NOMO-1 (cell line): ENCODE measurements around the gene JAKMIP1.
"Not testable (repeated sequence)": the region's sequence is repeated elsewhere in the genome, so short reads cannot be mapped to it uniquely, and the experiment has no call there.

Source experiments
- DNase-seq, 2 experiments: peaks; one replicate each; lab custom pipeline; 2025; ENCODE audit not compliant: unreplicated experiment in 2 of 2; lab: John Stamatoyannopoulos, UW

Gene JAKMIP1

DNA sequence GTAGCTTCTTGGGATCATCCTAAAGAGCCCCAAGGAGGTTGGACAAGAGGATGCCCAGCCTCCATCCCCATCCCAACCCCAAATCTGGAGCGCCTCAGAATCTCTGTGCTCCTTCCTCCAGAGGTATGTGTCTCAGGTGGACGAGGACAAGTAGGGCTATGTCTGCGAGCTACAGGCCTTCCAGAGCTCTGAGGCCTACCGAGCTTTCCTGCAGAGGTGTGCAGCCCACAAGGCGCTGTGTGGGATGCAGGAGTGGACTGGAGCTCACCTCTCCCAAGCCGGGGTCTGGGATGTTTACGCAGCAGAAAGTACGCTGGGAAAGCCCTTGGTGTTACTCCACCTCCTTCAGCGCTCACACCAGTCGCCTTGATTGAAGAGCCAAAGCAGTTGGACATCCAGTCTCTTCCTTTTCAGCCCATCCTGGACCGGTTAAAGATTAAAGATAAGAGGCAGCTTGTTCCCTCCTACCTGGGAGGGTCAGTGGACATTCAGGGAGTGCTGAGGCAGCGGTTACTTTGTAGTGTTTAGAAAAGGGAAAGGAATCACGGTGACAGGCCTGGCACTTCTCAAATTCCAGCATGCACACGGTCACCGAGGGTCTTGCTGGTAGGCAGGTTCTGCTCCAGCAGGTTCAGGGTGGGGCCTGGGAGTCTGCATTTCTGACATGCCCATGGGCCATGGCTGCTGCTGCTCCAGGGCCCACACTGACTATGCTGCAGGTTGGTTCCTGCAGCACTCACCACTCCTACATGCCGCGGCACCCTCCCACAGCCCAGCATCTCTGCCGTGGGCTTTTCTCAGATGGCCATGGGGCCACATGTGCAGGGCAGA lies 29.5 kb upstream of the JAKMIP1 start:
- DNase-seq = no peak

DNA sequence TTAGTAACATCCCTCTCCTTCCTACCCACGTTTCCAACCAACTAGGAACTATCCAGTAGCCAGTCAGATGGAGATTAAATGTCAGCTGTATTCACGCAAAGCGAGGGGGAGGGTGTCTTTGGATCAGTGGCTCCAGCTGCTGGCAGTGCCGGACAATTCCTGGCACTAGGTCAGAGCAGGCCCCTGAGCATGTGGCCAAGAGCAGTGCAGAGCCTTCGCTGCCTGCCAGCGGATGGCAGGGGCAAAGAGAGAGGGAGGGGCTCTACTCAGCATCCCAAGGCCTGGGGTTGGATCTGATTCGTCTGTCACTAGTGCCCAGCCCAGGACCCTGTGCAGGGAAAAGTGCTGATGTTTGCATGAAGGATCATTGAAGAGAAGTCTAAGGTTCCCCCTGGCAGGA lies 28.7 kb upstream of the JAKMIP1 start:
- no peak for DNase-seq

DNA sequence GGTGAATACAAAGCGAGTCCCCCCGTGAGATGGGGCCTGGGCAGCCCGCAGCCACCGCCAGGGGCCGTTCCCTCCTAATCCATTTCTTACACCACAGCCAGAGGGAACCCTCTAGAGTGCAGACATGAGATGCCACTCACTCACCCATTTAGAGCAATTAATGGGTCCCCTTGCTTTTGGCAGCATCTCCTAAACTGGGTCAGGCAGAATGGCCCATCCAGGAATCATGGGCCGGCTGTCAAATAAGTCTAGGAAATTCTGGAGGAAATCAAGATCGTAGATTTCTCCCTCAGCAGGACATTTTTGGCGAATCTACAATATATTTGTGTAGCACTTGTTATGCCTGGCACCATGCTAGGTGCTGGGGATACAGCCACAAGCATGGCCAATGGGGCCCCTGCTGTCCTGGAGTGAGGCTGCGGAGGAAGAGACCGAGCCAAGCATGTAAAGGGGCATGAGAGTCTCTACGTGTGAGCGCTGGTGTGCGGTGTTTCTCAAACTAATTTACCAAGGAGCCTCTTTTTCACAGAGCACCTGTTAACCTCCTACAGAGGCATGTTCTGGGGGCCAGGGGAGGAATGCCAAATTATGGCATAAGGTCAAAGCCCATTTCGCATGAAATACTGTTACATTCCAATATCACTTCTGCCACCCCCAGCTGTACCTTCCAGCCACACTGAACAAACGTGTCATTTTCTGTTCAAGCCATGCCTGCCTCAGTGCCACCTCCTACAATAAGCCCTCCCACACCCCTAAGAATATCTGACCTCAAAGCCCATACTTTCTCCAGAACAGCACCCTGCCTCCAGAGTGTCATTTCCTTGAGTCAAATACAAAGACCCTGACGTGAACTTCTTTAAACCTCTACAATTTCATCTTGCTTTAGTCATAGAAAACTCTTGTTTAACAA lies 28.1 kb upstream of the JAKMIP1 start:
- DNase-seq = no peak

DNA sequence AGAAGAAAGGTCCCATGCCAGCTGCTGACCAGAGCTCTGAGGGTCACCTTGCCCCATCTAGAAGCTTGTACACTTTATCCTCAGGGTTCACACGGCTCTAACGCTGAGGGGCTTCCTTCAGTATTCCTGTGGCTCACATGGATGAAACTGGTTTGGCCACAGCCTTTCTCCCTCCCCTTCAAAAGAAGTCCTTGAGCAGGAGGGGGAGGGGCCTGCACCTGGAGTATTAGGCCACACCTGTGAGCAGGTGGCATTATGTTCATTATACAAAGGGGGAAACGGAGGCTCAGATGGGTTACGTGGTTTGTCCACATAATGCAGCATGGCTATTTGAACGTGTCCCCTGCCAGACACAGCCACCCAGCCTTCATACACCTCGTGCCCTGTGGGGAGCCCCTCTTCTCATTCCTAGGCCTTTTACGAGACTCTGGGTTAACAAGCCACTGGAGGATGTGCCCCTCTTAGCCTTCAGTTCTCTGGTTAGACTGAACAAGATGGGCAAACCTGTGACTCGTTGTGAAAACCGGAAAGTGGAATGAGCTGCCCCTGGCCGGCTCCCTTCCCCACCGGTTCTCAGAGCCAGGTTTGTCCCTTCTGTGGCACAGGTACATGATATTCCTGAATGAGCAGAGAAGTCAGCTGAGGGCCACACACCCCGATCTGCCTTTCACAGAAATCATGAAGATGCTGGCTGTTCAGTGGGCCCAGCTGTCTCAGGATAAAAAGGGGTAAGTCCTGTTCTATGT lies 27.2 kb upstream of the JAKMIP1 start:
- no peak for DNase-seq

DNA sequence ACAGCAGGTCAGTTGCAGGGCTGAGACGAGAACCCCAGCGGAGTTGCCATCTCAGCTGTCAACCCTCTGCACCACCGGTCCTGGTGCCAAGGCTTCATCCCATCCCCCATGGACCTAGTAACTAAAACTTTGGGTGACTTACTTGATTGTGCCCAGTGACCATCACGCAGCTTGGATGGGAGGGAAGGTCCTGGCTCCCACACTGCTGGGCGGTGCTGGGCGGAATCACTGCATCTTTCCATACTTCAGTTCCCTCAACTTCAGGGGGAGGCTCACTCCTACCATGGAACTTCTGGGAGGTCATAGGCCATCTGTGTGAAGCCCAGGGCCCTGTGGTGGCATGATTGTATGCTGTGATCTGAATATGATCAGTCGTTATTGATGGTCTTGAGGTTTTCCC lies 26.2 kb upstream of the JAKMIP1 start:
- DNase-seq = no peak

DNA sequence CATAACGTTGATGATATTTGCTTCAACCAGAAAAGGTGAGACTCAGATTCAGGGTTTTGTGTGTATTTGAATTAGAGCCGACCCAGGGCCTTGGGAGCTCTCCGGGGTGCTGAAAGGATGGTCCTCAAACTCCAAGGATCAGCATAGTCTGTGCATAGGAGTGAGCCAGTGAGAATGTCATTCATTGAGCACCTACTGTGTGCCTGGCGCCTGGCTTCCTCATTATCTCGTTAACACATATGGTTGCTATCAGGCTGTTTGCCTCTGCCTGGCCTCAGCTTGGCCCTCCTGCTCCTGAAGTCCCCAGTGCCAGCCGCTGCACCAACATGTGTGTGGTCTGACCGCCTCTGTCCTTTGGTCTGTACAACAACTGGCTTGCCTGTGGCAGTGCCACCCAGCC lies 25.1 kb upstream of the JAKMIP1 start:
- peak in 1 of 2 experiments; percentile 1 for DNase-seq

DNA sequence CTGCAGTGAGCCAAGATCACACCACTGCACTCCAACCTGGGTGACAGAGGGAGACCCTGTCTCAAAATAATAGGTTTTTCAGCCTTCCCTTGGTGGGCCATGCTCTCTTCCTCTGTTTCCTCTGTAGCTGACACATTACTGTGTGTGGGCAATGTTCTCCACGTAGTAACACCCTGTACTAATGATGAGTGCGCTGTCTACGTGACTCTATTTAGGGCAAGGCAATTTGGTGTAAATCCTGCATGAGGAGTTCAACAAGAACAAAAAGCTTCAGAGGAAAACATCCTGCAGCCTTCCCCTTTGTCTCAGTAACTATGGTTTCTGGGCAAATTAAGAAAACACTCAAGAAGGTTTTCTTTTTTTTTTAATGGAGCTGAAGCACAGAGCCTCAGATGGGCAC lies 24.4 kb upstream of the JAKMIP1 start:
- no peak for DNase-seq

DNA sequence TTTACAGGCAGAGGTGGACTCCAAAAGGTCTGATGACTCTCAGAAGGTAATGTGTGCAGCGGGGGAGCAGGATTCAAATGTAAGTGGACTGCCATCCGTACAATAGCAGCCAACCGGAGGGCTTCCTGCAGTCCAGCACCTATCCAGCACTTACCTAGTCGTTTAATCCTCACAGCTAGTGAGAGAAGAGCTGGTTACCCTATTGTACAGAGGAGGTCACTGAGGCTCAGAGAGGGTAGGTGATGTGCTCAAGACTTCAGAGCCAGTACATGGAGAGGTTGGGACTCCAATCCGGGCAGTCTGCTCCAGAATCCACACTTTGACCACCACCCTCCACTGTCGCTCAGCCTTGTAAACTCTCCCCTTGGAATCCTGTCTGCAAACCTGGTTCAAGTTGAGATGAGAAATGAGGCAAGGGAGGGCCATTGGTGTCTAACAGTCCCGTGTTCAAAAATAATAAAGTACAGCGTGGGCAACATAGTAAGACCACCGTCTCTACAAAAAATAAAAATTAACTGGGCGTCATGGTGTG lies 22.5 kb upstream of the JAKMIP1 start:
- DNase-seq = no peak

DNA sequence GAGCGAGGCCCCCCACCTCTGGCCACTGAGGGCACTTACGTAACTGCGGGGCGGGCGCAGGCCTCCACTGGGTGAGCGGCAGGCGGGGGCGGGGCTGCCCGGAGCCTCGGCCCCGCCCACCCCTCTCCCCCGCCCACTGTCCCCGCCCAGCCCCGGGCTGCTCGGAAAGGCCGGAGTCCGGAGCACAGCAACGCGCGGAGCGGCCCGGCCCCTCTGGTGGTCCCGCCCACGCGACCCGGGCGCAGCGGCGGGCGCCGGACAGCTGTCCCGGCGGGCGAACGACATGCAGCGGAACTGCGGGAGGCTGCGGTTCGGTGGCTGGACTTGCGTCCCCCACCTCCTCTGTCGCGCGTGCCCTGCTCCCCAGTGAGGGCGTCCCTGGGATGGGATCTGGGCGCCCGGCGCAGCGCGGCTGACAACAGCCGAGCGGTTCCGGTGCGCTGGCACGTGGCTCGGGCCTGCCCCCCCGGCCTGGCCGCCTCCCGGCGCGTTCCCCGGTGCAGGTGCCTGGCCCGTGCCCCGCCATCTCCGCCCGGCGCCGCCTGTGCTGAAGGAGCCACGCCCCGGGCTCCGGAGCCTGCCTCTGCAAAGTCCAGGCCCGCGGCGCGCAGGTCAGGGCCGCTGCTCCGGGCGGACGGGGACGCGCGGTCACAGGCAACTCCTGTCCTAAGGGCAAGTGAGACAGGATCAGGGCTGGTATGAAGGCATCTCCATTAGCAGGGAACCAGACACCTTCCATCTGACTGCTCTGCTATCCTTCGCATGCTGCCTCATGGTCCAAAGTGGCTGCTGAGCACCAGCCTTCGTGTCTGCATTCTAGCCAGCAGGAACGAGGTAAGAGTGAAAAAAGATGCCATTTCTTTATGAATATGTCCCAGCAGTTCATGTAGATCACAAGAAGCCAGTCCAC lies 21.8 kb upstream of the JAKMIP1 start:
- DNase-seq = no peak

DNA sequence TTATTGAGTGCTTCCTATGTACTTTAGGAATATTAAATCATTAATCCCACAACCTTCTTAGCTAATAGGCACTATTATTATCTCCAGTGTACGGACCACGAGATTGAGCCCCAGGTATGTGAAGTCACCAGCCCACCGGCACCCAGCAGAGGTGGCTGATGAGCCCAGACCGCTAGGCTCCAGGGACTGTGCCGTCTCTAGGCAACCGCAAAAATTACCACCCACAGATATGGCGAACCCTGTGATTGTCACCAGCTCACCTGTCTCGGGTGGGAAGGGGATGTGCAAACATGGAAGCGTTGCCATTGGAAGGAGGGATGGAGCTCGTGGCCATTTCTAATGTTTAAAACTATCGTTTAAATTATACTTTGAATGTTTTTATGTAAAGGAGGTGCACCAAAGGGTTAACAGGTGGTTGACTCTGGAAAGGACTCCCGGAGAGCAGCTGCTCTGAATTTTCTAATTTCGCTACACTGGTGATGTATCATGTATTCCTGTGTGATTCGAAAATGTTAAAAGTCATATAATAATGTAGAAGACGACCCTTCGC lies 21.0 kb upstream of the JAKMIP1 start:
- DNase-seq = no peak

DNA sequence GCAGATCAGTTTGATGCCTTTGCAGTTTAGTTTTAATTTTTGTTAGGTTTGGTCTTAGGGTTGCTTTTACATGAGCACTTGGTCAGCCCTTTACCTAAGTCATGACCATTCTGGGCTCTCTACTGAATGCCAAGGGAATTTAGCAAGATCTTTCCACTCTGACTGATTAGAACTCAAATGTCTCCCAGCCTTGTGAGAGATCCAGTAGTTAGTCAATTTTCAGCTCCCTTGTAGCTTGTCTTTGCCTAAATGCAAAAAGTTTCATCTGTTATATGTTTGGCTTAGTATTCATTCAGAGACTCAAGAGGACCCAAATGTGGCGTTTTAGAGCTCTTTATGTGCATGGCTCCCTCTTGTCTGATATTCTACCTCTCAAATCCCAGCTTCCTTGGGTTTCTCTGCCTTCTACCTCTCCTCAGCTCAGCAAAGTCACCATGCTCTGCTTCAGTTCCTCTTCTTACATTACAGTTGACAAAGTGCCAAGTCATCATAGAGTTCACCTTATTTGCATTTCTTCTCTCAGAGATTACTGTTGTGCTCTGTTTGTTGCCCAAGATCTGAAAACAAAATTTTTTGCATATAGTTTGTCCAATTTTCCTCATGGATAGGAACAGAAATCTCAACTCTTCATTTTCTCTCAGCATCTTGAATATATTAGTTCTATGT lies 17.5 kb upstream of the JAKMIP1 start:
- DNase-seq = peak; percentile 2 to 32

DNA sequence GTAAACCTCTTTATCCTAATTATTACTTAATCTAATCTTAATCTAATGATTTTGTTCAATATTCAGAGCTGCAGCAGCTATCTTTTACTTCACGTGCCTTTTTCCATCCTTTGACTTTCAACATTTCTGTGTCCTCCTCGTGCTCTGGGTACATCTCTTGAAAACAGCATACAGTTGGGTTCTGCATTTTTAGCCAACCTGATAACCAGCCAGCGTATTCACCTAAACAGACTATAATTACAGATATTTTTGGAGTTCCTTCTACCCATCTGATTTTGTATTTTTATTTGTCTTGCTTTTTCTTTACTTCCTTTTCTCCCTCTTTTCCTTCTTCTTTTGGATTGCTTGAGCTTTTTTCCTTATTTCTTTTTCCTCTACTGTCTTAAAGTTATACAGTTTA lies 16.2 kb upstream of the JAKMIP1 start:
- no peak for DNase-seq

DNA sequence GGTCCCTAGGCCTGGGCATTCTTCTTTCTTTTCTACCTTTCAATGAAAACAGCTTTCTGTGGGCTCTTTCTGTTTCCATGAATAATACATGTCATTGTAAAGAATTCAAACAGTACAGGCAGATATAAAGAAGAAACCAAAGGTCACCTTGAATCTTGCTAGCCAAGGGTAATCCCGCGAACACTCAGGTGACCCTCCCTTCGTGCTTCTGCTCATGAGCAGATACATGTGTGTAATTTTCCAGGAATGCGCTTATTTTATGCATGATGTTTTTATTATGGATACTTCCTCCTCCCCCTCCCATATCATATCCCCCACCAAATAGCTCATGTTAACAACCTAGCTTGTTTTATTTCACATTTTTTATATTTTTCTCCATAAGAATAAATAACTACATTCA lies 9.6 kb upstream of the JAKMIP1 start:
- no peak for DNase-seq

DNA sequence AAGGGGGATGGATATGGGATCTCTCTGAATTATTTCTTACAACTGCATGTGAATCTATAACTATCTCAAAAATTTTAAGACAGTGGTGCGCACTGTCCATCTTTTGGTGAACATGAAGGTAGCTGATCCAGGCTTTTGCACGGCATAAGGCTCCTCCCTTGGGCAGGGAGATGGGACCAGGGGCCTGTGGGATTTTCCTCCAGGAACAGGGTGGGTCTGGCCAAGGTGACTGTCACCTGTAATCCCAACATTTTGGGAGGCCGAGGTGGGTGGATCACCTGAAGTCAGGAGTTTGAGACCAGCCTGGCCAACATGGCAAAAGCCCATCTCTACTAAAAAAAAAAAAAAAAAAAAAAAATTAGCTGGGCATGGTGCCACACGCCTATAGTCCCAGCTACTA lies 8.9 kb upstream of the JAKMIP1 start:
- DNase-seq = not testable (repeated sequence)

DNA sequence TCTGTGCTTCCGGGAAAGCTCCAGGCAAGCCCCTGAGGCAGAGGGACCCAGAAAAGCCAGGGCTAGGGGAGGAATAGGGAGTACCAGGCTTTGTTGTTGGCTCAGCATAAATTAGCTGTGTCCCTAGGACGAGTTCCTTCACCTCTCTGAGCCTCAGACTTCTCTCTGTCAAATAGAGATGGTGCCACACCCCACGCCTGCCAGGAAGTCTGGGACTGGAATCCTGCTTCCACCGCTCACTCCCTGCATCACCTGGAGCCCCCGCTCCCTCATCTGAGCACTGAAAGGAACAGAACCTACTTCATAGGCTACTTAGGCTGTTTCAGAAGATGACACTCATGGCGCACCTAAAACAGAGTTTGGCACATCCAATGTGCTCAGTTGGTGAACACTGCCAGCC lies 8.1 kb upstream of the JAKMIP1 start:
- no peak for DNase-seq

DNA sequence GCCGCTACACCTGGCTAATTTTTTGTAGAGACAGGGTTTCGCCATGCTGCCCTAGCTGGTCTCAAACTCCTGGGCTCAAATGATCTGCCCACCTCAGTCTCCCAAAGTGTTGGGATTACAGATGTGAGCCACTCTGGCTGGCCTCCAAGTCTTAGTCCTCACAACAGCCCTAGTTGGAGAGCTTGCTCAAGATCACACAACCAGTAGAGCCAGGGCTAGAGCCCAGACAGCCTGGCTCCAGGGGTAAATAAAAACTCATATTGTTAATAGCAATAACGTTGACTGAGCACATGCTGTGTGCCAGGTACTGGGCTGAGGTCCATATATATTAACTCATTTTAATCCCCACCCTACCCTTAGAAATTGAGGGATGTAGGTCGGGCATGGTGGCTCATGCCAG lies 7.3 kb upstream of the JAKMIP1 start:
- no peak for DNase-seq

DNA sequence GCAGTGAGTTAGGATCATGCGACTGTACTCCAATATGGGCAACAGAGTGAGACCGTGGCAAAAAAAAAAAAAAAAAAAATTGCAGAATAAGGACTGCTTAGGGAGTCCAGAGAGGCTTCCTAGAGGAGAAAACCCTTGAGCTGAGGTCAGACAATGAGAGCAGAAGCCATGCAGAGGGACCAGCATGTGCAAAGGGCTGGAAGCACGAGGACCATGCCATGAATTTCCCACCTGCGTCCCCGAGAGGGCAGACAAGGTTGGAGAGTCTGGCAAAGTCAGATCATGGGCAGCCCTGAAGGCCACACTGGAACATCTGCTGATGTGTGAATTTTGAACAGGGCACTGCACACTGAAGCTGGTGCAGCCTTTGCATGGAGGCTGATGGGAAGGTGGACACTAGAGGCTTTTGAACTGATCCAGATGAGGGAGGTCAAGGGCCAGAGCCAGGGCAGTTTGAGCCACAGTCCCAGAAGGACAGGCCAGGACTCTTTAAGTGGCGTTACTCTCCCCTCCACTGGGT lies 6.5 kb upstream of the JAKMIP1 start:
- no peak for DNase-seq

DNA sequence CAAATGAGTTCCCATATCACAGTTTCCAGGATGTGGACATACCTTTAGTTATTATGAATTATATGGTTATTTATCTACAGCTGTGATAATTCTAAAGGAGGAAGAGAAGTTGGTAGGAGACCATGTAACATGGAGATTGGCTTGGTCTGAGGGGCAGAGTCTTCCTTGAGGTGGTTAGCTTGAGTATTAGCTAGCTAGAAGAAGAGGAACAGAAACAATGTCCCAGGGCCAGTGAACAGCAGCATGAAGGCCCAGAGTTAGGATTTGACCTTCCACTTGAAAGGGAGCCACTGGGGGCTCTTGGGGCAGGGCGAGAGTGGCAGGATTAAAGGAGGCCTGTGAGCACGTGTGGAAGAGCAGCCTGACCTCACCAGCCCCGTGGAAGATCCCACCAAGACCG lies 5.6 kb upstream of the JAKMIP1 start:
- DNase-seq = no peak

DNA sequence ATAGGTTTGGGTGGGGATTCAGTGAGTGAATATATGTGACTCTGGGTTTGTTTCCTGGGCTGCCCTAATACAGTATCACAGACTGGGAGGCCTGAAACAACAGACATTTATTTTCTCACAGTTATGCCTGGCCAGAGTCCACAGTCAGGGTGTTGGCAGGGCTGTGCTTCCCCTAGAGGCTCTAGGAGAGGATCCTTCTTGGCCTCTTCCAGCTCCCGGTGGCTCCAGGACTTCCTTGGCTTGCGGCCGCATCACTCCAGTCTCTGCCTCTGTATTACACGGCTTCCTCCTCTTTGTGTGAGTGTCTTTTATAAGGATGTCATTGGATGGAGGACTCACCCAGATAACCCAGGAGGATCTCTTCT lies 5.2 kb upstream of the JAKMIP1 start:
- no peak for DNase-seq
